ENCODE results near the gene MACROH2A1.

DNA sequence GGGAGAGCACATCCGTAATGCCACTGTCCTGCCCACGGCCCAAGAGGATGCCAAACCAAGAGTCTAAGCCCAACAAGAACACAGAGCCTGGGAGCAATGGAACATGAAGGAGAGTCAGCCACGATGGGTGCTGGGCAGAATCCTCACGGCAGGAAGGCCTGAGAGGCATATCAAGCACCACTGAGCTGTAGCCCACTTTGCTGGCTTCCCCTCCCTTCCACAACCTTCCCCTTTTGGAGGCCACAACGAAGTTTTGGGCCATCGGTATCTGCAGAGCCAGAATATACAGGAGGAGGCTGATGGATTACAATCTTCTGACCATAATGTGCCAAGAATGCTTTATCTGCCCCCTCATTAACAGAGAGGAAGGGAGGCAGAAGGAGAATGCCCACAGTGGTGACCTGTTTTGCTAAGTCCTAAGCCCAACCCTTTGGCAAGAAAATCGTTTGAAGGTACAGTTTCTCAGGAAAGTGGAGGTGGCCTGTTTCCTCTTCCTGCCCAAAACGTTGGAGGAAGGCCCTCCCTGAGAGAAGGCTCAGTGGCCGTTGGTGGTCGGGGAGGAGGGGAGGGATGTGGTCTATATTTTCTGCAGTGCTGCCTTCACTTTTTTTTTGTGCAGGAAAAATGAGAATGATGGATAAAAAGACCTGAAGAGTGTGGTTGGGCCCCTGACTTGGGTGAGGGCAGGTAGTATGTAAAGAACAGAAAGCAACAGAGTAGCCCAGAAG lies 26.2 kb downstream of the MACROH2A1 start:
- no peak for TF ChIP-seq CHD1 (IDR thresholded peaks at IDR 0.05; ENCODE audit: low read depth, low read length)
- TF ChIP-seq, protein P1, sequence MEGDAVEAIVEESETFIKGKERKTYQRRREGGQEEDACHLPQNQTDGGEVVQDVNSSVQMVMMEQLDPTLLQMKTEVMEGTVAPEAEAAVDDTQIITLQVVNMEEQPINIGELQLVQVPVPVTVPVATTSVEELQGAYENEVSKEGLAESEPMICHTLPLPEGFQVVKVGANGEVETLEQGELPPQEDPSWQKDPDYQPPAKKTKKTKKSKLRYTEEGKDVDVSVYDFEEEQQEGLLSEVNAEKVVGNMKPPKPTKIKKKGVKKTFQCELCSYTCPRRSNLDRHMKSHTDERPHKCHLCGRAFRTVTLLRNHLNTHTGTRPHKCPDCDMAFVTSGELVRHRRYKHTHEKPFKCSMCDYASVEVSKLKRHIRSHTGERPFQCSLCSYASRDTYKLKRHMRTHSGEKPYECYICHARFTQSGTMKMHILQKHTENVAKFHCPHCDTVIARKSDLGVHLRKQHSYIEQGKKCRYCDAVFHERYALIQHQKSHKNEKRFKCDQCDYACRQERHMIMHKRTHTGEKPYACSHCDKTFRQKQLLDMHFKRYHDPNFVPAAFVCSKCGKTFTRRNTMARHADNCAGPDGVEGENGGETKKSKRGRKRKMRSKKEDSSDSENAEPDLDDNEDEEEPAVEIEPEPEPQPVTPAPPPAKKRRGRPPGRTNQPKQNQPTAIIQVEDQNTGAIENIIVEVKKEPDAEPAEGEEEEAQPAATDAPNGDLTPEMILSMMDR (conservative IDR thresholded peaks at IDR 0.05; ENCODE audit: low read depth, low read length), result no peak
- TF ChIP-seq RFX5 (IDR thresholded peaks at IDR 0.05; ENCODE audit: low read depth, low read length), result no peak
- TF ChIP-seq, protein P2, sequence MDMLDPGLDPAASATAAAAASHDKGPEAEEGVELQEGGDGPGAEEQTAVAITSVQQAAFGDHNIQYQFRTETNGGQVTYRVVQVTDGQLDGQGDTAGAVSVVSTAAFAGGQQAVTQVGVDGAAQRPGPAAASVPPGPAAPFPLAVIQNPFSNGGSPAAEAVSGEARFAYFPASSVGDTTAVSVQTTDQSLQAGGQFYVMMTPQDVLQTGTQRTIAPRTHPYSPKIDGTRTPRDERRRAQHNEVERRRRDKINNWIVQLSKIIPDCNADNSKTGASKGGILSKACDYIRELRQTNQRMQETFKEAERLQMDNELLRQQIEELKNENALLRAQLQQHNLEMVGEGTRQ (IDR thresholded peaks at IDR 0.05; ENCODE audit: low read depth, low read length), result no peak

Measured in IMR-90 (cell line).